Measurements from ENCODE around the gene C20orf173.

Gene C20orf173

DNA sequence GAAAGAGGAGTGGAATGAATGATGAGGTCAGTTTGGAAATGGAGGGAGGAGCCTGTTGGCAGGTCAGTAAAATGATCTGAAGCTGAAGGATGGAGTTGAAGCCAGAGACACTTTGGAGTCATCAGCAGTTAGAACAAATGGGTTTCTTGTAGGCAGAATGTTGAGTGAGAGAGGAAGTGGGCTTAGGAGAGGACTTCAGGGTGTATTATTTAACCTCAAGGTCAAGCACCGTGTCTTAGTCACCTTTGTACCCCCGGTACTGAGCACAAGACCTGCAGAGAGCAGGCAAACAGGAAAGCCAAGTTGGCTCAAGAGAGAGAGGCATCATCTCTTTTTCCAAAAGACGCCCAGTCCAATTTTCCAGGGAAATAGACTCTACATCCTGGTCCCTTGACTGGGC, 23.3 kb downstream of the C20orf173 start:
- no peak for DNase-seq

DNA sequence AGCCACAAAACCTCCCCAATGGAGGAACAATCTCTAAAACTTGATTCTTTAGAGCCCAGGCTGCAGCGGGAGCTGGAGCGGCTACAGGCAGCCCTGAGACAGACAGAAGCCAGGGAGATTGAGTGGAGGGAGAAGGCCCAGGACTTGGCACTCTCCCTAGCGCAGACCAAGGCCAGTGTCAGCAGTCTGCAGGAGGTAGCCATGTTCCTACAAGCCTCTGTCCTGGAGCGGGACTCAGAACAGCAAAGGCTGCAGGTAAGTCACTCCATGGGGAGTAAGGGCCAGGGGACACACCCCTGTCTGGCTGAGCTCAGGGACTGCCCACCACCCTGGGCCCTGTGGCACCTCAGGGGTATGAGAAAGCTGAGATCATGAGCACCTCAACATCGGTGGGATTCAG, 24.7 kb downstream of the C20orf173 start:
- no peak for DNase-seq

GRCh38 chr20:35503841-35504561, 25.5 kb downstream of the C20orf173 start:
- no peak for DNase-seq

DNA sequence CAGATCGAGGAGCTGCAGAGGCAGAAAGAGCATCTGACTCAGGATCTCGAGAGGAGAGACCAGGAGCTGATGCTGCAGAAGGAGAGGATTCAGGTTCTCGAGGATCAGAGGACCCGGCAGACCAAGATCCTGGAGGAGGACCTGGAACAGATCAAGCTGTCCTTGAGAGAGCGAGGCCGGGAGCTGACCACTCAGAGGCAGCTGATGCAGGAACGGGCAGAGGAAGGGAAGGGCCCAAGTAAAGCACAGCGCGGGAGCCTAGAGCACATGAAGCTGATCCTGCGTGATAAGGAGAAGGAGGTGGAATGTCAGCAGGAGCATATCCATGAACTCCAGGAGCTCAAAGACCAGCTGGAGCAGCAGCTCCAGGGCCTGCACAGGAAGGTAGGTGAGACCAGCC, 26.2 kb downstream of the C20orf173 start:
- DNase-seq, result no peak

DNA sequence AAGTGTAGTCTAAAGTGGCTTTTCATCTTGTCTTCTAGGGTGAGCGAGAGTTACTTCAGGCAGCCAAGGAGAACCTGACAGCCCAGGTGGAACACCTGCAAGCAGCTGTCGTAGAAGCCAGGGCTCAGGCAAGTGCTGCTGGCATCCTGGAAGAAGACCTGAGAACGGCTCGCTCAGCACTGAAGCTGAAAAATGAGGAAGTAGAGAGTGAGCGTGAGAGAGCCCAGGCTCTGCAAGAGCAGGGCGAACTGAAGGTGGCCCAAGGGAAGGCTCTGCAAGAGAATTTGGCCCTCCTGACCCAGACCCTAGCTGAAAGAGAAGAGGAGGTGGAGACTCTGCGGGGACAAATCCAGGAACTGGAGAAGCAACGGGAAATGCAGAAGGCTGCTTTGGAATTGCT, 27.1 kb downstream of the C20orf173 start:
- no peak for DNase-seq

DNA sequence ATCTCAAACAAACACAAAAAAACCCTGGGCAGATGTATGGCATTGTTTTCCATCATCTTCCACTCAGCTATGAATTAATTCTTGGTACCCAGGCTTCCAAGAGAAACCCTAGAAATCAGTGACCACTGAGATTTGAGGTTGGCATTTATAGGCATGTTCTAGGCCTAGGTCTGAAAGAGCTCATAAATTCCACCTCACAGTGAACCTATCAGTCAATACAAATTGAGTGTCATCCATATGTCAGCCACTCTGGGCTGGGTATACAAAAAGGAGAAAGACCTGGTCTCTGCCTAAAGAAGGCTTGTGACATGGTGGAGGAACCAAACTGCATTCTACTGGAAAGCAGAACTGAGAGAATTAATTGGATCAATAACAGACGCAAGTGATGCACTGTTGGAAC, 30.2 kb downstream of the C20orf173 start:
- no peak for DNase-seq

- DNase-seq, result peak; percentile 43
These were observed 31.7 kb downstream of the C20orf173 start for GRCh38 chr20:35497780-35498189.

GRCh38 chr20:35497320-35497719, 32.1 kb downstream of the C20orf173 start:
- DNase-seq, result peak; percentile 27

- DNase-seq, result no peak
These were observed 33.0 kb downstream of the C20orf173 start for GRCh38 chr20:35496481-35496880.

DNA sequence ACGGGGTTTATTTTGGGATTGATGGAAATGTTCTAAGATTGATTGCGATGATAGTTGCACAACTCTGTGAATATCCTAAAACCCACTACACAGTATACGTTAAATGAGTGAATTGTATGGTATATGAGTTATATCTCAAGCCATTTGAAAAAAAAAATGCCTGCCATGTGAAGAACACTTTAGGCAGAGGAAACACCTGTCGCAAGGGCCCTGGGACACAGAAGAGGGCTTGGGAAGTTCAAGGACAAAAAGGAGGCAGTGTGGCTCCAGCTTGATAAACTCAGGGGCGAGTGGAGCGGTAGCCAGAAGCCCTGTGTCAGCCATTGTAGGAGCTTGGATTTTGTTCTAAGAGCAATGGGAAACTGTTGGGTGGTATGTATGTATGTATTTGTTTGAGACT, 37.1 kb downstream of the C20orf173 start:
- no peak for DNase-seq

DNA sequence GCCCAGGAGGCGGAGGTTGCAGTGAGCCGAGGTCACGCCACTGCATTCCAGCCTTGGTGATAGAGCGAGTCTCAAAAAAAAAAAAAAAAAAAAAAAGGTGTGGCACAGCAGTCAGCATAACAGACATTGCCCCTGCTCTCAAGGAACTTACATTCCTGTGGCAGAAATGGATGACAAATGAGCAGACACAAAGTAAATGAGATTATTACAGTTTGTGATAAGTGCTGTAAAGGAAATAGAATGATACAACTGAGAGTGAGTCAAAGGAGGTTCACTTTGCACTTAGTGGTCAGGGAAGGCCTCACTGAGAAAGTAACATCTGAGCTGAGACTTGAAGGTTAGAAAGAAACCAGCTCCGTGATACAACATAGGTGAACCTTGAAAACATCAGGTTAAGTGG, 37.6 kb downstream of the C20orf173 start:
- DNase-seq, result no peak

DNA sequence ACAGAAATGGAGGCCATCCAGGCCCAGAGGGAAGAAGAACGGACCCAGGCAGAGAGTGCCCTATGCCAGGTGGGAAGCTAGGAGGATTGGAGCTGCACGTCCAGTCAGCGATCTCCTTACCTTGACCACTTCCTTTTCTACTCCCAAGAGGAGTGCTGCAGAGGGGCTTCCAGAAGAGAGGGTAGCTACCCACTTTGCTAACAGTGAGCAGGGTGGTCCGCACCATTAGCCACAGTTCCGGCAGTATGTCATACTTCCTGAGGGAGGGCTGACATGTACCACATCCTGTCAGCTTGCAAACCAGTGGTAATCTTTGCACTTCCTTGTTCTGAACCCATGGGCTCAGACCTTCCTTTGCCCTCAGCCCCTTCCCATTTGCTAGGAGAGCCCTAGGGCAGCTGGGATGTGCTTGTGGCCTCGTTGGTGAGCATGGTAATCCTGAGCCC, 38.7 kb downstream of the C20orf173 start:
- no peak for DNase-seq

DNA sequence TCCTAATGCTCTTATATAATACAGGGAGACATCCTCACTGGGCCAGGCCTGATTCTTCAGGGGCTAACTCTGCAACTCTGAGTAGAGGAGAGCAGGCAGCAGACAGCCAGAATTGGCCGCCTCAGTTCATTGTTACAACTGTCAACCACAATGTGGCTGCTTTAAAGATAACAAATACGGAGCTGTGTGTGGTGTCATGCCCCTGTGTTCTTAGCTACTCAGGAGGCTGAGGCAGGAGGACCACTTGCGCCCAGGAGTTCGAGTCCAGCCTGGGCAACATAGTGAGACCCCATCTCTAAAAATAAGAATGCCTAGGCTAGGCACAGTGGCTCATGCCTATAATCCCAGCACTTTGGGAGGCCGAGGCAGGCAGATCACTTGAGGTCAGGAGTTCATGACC, 39.7 kb downstream of the C20orf173 start:
- no peak for DNase-seq

DNA sequence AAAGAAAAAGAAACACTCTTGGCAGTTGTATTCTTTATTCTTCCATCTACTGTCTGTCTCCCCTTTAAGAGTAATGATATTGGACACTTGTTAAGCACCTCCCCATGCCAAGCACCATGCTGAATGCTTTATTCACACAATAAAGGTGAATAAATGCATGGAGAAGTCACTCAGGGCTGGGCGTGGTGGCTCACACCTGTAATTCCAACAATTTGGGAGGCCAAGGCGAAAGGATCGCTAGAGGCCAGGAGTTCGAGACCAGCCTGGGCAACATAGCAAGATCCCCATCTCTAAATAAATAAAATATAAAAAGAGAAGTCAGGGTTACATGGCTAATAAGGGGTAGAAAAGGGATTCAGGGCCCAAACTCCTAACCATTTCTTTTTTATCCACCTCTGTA, 42.0 kb downstream of the C20orf173 start:
- no peak for DNase-seq

DNA sequence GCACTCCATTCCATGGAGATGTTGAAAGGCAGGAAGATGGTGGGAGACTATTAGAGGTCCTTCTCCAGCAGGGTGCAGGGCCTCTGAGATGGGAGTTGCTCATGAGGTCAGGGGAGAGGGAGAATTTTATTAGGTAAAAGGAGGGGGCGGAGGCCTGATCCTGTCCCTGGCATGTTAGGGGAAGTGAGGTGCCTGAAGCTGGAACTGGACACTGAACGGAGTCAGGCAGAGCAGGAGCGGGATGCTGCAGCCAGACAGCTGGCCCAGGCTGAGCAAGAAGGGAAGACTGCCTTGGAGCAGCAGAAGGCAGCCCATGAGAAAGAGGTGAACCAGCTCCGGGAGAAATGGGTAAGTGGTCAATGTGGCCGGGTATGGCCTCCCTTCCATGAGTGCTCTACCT, 49.7 kb downstream of the C20orf173 start:
- no peak for DNase-seq

DNA sequence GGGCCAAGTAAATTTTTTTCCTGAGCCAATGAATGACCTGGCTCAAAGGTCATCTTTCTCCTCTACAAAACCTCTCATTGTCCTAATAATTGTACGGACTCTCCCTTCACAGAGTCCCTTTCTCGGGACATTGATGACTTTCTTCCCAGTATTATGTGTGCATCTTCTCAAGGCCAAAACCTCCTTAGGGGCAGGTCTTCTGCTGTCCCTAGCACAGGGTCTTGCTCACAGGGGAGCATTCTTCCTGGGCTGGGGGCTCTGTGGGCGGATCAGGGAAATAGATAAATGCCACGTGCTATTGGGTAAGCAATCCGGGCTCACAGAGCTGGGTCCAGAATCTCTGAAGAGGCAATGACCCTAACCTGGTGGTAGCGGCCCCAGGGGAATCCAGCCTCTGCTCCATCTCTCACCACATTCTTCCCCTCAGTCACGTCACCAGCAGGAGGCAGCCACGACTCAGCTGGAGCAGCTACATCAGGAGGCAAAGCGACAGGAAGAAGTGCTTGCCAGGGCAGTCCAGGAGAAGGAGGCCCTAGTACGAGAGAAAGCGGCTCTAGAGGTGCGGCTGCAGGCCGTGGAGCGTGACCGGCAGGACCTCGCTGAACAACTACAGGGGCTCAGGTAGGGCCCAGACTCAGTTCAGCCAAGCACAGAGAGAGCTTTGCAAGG, 50.5 kb downstream of the C20orf173 start:
- DNase-seq, result no peak
